ENCODE results near the gene OLFM4.

Gene OLFM4

DNA sequence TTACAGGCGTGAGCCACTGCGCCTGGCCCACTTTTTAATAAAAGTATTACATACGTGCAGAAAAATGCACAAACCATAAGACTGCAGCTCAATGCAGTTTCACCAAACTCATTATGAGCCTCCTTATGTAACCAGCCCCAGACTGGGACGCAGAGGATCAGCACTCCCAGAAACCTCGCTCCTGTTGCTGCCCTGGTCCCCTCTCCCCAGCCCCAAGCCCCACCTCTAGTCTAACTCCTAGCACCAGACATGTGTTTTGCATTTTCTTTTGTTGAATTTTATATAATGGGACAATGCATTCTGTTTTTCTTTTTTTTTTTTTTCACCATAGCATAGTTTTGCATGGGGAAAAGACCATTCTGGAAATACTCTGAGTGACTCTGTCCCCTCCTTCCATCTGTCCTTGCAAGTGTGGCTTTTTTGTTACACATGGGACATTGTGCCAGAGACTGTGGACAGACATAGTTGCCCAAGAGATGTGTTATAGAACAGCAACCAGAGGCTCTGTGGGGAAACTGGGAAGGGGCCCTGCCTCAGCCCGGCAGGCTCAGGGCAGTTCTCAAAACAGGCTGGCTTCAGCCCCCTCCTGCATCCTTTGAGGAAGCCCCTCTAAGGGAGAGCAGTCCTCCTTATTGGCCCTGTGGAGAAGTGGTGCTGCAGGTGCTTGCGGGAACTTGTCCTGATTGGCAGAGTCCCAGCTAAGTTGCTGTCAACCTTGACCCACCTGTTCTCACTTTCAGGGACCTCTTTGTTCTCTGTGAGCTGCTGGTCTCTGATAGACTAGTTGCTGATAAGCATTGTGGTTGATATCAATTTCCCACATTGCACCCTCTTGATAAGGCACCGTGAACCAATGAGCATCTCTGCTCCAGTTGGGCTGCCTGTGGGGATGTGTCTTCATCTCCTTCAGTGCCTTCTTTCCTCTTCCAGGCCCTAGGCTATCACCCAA, 13.8 kb upstream of the OLFM4 start:
- no peak for DNase-seq

GRCh38 chr13:53015971-53016370, 12.6 kb upstream of the OLFM4 start:
- no peak for DNase-seq

DNA sequence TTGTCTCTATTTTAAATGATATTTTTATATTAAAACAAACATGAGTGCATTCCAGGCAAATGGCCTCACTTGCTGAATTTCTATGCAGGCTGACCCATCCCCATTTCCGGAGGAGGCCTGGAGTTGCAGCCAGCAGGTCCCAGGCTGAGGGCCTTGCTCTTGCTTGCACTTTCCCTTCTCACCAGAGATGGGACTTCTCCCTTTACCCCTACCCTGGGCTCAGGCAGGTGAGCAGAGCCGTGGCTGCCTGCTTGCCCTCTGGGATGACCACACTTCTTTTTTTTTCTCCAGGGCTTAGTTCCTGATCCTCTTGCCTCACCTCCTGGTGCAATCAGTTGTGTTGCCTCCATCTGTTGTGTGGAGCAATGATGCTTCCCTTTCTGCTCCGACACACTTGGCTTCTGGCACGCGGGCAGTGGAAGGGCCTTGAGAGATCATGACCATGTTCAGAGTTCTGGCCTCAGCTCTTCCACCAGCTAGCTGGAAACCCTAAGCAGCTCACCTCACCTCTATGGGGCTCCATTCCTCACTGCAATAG, 11.1 kb upstream of the OLFM4 start:
- DNase-seq, result no peak

DNA sequence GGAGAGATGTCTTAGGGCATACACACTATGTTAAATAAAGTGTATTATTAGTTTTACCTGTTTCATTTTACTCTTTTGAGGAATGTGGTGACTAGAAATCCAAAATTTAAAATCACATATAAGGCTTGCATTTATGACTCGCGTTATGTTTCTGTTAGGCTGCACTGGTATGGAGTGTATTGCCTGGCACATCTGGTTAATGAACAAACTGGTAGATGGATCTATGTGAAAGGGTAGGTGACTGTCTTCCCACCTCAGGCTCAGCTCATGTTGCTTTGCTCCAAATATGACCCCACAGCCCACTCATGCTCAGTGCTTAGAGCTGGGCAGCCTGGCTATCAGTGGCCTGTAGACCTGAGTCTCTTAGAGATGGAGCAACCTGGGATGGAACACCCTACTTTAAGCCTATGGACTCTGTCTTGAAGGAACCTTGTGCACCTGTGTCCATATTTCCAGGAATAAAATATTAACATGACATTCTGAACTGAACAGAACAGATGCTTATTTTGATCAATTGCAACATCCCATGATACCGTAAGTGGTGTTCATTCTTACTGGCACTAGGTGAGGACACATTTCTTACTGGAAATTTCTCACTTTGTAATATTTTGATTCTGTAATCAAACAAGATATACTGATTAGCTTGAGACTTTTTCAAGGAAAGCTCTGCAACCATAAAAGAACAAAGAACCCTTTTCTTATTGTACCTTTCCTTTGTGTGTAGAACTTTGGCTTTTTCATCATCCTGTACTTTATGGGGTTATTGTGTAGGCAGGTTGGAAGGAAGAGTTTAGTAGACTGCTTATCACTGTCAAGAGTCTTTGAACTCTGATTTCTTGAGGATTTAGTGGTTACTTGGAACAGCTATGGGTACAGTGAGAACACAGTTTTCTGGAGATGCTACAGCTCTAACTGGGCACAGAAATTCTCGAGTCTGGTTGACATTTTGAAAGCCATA, 9.6 kb upstream of the OLFM4 start:
- DNase-seq, result no peak

DNA sequence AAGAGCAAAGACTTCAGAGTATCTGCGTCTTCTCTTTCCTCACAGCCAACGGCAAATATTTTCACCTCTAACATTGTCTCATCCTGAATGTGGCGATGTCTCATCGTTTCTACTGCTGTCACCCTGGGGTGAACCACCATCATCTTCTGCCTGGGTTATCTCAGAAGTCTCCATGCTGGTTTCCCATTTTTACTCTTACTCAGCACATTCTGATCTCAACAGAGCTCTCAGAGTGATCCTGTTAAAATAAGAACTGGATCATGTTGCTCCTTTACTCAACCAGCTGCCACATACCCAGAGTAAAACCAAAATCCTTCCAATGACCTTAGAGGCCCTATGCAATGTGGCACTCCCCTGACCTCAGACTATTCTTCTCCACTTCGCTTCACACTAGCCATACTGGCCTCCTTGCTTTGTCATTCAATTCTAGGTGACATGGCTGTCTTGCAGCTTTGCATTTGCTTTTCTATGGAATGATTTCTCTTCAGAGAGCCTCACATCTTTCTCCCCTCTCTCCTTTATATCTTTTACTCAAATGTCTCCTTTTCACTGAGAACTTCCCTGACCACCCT, 7.8 kb upstream of the OLFM4 start:
- no peak for DNase-seq

DNA sequence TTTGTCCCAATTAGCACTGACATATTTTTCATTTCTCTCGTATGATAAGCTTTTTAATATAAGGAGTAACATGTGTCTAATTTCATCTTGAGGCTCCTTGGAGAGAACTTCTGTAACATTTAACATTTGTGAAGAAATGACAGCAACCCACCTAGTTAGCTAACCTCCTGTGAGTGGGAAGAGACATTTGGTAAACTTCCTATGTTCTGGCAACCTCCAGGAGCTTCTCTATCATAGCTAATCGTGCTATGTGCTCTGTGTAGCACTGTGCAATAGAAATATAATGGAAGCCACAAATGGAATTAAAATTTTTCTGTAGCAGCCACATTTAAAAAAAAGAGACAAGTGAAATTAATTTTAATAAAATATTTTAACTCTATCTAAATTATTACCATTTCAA, 5.4 kb upstream of the OLFM4 start:
- DNase-seq, result no peak

DNA sequence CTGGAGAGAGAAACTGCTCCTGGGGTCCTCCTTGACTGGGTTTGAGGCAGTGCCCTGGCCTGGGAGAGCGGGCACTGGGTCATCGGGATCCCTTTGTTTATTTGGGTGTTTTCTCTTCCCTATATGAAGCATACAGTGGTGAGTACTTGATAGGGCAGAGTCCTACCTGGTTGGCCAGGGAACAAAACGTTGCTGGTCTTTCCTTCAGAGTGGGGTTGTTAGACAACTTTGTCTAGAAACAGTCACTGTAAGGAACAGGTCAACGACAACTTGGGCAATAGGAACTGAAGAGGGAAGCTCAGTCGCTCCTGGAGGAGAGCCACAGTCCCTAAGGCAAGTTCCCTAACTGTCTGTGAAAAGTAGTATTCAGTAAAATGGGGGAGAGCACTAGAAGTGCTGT, 550 bp upstream of the OLFM4 start:
- DNase-seq, result no peak

DNA sequence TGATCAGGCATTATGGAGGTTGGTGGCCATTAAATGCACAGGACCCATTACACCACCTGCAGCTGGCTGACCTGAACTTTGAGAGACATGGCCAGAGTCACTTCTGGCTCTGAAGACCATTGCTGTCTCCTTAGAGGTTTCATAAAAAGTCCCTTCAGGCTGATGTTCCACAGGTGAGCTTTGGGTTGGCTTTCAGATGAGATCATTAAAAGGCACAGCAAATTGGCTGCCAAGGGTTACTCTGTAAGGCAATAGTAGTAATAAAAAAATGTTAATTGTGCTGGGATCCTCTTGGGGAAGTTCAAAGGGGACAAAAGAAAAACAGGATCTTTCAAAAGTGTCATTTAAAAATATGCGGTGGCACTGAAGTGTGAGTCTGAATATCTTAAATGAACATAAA, 4.2 kb downstream of the OLFM4 start:
- no peak for DNase-seq

DNA sequence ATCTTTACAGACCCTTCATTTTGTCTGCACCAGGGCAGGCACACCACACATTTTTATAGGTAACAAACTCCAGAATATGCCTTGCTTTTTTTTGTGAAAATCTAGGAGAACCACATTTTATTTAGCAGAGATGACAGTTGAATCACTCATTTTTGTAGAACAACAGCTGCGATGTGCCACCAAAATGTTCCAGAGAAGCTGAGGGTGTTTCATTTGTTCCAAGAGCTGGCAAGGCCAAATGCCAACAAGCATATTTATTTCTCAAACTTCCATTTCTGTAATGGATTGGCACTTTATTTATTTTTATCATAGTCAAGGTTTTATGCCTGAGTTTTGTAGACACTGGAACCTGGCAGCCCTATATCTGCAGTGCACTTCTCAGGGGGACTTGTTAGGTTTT, 10.4 kb downstream of the OLFM4 start:
- DNase-seq, result no peak

DNA sequence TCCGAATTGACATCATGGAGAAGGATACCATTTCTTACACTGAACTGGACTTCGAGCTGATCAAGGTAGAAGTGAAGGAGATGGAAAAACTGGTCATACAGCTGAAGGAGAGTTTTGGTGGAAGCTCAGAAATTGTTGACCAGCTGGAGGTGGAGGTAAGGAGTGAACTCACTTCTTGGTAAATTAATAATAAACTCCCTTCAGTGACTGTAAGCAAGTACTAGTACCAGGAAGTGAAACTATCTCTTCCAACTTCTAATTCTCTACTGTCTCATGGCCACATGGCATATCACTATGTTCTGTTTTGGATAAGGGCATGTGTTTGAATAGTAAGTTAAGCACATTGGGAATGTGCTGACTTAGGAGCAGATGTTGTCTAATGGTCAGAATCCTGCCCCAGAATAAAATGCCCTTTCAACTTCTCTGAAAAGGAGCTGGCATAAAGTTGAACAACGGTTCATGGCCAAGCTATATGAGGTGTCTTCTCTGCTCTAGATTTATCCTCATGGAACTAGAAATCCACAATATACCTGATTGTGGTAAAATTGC, 13.4 kb downstream of the OLFM4 start:
- no peak for DNase-seq

GRCh38 chr13:53042877-53043276, 14.3 kb downstream of the OLFM4 start:
- DNase-seq, result no peak

GRCh38 chr13:53043398-53043797, 14.8 kb downstream of the OLFM4 start:
- DNase-seq, result no peak

GRCh38 chr13:53045189-53045588, 16.6 kb downstream of the OLFM4 start:
- DNase-seq, result no peak

DNA sequence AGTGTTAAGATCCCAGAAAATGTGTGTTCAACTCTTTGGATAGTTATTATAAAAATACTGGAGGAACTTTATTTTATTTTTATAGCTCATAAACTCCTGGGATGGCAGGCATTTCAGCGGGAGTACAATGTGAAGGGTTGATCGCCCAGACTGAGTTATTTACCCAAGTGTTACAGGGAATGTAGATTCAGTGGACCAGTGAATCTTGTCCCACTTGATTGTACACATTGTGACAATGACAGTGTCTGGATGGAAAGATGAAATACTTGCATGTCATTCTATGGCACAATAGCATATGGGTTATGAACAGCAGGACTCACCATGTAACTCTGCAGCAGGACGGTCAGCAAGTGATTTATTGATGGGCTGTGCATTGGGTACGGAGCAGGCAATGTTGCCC, 20.3 kb downstream of the OLFM4 start:
- DNase-seq, result no peak

- no peak for DNase-seq
These were observed 21.5 kb downstream of the OLFM4 start for GRCh38 chr13:53050151-53050550.

- DNase-seq, result no peak
These were observed 24.1 kb downstream of the OLFM4 start for GRCh38 chr13:53052675-53053074.

DNA sequence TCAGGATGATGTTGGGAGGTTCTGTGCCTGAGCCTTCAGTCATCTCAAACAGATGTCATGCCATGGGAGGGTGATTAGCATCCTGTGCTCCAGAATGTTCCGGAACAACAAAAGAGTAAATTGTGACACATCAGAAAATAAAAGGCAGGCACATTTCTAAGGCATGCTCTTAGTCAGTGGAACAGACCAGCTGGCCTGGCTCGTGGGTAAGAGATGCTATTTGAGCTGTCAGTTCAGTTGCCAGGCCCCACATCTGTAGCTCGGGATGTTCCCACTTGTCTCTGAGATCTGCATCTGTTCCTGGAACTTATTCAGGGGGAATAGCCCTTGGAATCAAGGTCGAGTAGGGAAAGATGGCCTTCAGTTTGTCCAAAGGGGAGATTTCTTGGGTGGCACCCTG, 26.0 kb downstream of the OLFM4 start:
- DNase-seq, result no peak

- DNase-seq, result no peak
These were observed 29.6 kb downstream of the OLFM4 start for GRCh38 chr13:53058065-53058679.

GRCh38 chr13:53060840-53061490, 32.4 kb downstream of the OLFM4 start:
- no peak for DNase-seq

DNA sequence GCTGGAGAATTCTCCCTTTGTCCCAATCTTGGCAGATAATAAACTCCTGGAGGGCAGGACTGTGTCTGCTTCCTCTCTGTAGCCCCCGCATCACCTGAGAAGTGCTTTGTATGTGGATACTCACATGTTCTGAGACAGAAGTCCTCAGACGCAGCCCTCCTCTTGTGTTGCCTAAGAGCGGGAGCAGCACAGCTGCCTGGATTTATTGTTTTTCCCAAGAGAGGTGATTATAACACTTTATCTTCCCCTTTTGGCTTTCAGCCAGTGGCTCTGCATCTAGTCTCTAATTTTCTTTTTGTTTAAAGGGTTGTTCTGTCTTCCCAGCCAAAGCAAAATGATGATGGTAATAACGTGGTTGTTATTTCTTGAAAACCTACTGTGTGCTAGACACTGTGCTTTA, 36.1 kb downstream of the OLFM4 start:
- DNase-seq, result no peak

DNA sequence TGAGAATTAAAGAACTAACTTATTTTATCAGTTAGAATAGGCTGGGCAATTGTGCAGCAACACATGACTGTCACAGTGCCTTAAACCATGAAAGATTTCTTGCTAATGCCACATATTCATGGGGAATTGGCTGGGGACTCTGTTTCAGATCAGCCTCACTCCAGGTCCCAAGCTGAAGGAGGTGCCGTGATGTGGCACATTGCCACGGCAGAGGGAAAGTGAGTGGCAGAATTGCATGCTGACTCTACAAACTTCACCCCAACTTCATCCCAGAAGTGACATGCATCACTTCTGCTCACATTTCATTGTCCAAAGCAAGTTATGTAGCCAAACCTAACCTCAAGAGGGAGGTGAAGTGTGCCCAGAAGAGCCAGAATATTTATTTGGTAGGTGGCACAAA, 37.8 kb downstream of the OLFM4 start:
- DNase-seq, result no peak

All from T1000 (cell line).